Daoy (cell line): ENCODE data around the gene NEDD4. TPM values are rescaled to one million over a fixed set of nuclear protein-coding genes. Genes with fewer than 3 reads are reported as not detected.
"Not testable (repeated sequence)": the region's sequence is repeated elsewhere in the genome, so short reads cannot be mapped to it uniquely, and the experiment has no call there.

Experiments used
- DNase-seq: peaks from one replicate; pipeline ENCODE4 v3.0.0-alpha.2; 2015; ENCODE audit warnings: low read depth
- total RNA-seq: library from RNA; depleted of rRNA; stranded (reverse); fragments of >200 nt; shearing (Covaris generic); gene quantifications from 2 replicates; pipeline ENCODE4 v1.2.3, GENCODE V29; 2014

The NEDD4 gene
- total RNA-seq, 1 experiment from 2014 or later = 27.9 TPM

DNA sequence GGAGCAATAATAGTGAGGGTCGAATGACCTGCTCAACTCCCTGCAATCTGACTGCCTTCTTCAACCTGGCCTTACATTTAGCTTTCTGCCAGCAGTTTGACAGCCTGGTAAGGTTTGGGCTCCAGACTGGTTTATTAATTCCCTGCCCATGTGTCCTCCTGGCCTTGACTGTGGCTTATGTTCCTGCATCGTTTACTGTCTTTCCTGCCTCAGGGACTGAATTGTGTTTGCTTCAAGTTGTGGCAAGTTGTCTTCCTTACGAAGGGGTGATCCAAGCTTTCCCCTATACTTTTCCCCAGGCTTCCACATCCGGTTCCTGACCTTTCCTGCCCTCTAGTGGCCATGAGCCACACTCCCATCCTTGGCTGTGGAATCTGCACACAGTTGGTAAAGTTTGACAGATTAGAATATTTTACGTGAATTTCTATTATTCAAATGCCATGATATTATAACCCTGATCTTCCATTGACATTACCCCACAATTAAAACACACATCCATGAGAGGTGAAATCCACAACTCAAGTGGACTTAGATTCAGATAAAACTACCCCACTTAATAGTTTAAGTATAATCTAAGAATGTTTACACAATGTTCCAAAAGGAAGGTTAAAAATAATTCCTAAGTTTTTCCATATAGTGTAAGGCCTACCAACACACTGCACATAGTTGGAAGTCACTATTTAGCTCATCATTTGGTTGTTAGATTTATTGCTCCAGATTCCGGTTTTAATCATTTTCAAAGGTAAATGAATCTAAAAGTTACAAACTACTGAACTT lies 95.7 kb downstream of the NEDD4 start:
- DNase-seq = peak; percentile 58

DNA sequence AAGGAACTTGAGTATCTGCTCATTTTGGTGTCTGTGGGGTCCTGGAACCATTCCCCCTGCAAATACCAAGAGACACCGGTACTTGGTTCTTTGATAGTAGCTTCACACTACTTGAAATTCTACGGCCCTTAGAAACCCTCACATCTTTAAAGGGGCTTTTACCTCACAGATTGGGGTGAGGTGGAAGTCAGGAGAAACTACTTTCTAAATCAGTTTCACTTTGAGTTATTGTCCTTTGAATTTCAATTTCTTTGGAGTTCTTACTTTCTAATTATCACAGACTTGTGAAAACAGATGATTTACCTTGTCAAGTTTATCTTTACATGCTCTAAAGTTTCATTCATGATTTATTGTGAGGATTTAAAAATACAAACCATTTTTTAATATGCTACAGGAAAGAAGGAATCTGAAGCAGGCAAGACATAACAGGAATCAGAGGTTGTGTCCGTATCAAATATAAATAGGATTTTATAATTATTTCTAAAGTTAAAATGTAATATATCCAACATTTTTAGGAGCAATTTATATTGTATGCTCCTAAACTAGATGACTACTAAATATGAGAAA lies 98.9 kb downstream of the NEDD4 start:
- no peak for DNase-seq

DNA sequence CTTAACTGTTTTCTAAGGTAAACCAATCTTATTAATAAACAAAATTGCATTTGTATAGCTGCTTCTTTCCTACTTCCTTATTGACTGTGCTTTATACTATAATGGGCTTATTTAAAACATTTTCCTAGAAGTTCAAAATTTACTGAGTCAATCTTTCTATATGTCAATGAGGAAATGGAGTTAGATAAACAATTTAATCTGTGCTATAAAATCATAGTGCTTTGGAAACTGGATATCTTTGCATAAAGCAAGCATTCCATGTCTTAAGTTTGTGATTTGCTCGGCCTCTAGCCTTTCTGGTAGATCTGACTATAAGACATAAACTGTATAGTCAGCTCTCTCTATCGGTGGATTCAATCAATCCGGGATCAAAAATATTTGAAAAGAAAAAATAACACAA lies 99.6 kb downstream of the NEDD4 start:
- no peak for DNase-seq

DNA sequence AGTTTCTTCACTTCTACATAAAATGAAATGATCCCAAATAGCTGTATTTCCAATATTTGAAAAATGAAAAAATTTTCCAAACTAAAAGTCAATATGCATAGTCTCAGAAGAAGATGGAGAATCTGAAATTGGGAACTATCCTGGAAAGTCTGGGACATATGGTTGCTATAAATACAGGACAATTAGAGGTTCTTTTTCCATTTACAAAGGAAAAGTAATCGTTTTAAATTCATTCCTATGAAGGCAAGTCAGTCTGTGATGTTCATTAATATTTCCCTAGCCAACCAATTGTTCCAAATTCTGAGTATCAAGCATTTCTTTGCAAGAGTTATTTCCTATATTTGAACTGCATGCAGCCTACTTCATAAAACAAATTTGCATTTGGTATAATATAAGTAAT lies 102.2 kb downstream of the NEDD4 start:
- DNase-seq = no peak

DNA sequence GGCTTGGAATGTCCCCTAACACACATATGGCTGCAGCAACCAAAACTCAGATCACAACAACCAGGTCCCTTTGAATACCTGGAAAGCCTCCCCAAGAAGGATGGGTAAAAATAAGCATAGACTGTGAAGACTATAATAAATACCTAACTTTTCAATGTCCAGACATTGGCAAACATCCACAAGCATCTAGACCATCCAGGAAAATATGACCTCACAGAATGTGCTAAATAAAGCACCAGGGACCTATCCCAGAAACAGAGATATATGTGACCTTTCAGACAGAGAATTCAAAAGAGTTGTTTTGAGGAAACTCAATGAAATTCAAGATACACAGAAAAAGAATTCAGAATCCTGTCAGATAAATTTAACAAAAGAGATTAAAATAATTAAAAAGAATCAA lies 109.2 kb downstream of the NEDD4 start:
- no peak for DNase-seq

DNA sequence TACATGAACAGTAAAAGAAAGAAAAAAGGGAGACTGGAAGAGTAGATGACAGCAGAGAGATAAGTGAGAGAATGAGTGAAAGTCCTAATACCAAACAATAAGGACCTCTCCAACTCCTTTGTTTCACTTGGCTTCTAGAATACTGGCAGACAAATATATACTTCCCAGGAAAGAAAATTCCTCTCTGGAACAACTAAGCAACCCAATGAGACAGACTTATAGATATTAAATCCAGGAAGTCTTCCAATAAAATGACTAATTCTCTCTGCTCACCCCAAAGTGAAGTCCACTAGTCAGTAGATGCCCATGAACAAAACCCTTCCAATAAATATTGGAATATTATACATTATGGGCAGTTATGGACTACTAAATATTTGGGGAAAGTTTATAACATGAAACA lies 114.2 kb downstream of the NEDD4 start:
- no peak for DNase-seq

DNA sequence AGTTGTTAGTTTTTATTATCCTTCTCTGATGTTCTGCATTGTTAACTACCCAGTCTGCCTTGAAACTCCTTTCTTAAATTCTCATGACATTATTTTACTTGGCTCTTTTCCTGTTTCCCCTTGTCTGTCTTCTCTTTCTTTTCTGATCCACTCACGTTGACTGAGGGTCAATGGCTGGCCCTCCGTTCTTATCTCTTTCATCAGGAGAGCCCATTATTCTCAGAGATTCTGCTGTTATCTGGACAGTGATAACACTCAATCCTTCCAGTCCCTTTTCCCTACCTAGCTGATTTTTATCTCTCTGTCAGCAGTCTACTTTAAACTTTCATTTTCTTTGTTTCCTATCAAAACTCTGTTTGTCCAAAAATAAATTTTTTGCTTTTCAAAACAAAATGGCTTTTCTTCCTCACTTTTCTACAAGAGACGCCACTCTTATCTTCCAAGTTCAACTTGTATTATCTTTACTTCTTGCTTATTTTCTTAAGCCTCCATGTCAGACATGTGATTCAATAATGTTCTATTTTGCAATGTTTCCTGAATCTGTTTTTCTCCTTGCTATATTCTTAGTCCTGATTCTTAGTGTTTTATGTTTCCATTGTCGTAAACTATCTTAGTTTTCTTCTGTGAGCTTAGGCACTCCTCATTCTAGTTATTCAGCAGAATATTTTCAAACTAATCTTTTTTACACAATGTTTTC lies 120.2 kb downstream of the NEDD4 start:
- no peak for DNase-seq

DNA sequence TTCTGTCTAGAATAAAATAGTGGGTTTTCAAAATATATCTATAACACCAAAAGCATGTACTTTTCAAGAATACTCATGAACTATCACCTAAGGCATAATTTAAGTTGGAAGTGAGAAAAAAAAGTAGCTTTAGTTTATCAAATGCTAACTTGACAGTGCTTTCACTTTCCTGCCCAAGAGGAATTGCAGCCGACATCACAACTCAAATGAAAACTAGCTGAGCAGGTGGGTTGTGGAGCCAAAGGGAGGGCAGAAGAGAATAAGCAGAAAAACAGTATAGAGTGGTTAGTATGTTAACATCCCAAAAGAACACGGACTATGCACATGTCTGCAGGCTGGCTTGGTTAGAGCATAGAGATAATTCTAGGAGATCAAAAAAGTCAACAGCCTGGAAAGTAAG lies 120.9 kb downstream of the NEDD4 start:
- DNase-seq = no peak

DNA sequence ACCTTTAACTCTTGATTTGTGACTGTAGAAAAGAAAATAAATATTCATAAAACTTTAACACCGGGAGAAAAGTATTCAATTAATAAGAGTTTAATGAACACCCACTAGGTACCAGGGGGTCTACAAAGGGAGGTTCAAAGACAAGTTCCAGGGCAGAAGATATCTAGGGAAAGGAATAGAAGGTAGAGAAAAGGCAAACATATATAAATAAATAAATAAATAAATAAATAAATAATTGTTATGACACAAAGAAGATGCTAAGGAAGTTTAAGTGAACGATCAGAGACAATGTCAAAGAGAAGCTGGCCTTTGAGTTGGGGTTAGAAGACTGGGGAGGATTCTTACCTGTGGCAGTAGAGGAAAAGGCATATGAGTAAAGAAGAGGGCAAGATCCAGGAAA lies 123.8 kb downstream of the NEDD4 start:
- no peak for DNase-seq

DNA sequence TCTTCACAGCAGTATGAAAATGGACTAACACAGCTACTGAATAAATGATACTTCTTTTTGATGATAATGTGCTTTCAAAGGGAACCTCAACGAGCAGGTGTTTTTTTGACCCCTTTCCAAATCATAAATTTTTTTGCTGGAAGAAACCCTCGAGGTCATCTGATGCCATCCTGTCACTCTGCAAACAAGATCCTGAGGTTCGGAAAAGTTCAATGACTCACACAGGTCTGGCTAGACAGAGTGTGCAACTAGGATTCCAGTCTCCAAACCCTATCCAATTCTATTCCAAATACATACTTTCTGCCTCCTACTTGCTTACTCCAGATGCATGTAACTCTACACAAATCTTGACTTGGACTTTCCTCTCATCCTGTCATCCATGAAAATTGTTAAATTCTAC lies 124.7 kb downstream of the NEDD4 start:
- DNase-seq = no peak

DNA sequence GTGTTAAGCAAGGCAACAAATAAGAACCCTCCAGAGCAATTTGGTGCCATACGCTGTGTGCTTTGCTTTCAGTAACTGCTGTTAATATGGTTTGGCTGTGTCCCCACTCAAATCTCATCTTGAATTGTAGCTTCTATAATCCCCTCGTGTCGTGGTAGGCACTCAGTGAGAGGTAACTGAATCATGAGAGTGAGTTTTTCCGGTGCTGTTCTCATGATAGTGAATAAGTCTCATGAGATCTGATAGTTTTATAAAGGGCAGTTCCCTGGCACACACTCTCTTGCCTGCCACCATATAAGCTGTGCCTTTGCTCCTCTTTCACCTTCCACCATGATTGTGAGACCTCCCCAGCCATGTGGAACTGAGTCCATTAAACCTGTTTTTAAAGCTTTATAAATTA lies 125.1 kb downstream of the NEDD4 start:
- not testable (repeated sequence) for DNase-seq

DNA sequence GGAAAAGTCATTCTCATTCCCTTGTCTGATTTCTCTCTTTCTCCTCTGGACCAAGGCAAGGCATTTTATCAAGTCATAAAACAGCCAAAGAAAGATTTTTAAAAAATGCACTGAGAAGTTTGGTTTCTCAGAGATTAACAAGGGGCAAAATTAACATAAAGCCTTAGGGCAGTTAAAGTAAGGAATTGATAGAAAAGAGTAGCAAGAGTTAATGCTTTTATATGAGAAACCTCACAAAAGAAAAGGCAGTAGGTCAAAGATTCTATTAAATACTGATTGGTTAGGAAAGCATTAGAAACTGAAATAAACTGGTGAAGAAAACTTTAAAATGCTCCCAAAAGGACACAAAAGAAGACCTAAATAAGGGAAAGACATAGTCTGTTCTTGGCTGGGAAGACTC lies 129.5 kb downstream of the NEDD4 start:
- DNase-seq = no peak

DNA sequence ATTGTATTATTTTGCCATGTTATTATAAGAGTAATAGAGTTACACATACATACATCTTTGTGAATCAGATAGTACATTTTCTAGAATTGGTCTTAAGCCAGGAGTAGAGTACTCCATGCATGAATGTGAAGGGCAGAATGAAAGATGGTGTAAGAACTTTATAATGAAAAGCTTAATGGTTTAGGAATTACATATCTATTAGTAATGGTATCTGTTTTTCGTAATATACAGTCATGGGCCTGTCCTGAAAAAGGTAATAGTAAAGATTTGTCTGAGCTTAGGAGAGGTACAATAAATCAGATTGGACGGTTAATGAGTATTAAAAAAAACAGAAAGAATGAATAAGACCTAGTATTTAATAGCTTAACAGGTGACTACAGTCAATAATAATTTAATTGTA lies 132.3 kb downstream of the NEDD4 start:
- no peak for DNase-seq

DNA sequence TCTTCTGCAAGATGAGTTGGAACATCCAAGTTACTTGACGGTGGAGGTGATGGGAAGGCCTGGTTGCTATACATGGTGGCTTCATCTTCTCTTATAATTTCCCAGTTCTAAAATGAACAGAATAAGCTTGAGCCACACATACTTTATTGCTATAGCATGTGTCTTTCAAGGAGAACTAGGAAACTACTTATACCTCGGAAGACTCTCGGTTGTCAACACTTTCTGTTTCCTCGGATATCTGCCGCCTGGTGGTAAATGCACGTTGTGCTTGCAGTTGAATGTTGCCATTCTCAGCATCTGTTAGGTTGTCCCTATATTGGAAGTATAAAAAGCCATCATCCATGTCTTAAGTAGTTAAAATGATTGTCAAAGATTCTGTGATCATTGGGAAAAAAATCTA lies 132.9 kb downstream of the NEDD4 start:
- no peak for DNase-seq

DNA sequence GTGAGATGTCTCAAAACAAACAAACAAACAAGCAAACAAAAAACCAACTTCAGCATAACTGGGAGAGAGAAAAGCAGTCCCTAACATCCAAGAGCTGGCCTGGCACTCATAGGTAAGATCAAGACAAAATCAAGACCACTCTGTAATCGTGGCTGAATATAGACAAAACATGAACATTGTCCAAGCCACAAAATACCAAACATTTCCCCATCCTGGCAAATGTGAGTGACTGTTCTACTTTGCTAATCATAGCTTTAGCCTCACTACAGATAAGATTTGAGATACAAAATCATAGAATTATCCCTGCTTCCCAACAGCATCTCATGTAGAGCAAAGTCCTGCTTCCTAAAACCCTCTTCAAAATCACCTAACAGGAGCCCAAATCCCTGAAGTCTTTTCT lies 133.7 kb downstream of the NEDD4 start:
- no peak for DNase-seq

DNA sequence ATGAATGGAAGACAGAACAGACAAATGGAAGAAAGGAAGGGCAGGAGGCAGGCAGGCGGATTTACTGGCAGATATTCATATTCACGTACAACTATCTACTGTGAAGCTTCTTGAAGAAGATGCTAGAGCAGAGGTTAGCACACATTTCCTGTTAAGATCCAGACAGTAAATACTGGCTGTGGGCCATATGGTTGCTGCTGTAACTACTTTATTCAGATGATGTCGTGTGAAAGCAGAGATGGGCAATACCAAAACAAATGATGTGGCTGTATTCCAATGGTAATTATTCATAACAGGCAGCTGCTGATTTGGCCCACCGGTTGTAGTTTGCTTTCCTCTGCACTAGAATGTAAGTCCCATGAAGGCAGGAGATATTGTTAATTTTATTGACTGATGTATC lies 134.8 kb downstream of the NEDD4 start:
- DNase-seq = peak; percentile 3

DNA sequence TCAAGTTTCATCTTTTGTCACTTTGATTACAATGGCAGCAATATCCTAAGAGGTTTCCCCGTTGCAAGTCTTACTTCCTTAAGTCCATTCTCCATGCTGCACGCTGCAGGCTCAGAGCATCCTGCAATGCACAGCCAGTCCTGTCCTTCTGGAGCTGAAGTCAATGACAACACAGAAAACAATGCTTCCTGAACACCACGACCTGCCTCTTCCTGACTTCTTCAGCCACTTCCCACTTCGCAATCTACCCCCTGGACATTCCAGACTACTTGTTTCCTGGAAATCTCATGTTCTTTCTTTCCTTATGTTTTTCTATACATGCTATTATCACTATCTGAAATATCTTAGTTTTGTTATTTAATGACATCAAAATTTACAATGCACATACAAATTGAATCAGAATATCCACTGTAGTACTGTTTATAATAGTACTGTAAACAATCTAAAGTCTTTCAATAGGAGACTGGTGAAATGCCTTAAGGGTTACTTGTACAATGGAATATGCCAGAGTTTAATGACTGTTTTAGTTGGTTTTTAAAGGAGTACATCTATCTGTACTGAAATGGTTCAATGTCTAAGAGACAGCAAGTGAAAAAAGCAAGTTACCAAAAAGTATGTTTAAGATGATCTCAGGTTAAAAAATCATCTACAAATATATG lies 136.8 kb downstream of the NEDD4 start:
- no peak for DNase-seq

DNA sequence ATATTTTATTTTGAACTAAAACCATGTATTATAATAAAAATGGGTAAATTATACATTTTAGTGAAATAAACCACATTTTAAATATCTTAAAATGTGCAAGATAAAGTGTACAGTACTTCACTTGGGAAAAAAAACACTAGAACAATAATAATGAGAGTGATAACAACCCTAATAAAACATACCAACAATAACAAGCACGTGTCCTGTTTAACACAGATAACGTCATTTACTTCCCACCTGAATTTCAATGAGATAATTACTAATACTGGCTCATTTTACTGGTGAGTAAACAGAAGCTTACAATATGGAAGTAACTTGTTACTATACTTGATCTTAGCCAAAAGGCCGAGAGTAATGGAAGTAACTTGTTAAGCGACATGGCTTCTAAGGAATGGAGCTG lies 140.3 kb downstream of the NEDD4 start:
- DNase-seq = no peak

DNA sequence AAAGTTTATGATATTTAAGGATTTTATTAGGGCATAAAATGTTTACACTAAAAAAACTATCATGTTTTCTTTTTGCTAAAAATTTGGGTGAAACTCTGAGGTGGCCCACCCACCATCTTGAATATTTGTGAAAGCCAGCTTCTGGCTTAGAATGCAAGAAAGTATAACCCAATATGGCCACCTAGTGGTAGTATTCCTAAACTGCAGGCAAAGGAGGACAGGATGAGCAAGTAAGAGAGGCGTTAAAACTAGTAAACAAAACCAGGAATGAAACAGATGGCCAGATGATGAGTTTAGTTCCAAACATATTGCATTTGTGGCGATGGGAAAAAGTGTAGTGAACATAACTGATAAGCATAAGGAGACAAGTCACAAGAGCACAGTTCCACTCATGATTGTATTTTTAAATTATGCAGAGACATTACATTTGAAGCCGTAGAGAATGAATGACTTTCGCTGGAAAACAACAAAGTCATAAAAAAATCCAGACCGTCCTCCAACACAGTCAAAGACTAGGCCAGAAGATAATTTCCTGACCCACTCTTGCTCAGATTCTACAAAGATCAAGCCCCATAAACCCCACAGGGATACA lies 147.2 kb downstream of the NEDD4 start:
- peak; percentile 64 for DNase-seq

DNA sequence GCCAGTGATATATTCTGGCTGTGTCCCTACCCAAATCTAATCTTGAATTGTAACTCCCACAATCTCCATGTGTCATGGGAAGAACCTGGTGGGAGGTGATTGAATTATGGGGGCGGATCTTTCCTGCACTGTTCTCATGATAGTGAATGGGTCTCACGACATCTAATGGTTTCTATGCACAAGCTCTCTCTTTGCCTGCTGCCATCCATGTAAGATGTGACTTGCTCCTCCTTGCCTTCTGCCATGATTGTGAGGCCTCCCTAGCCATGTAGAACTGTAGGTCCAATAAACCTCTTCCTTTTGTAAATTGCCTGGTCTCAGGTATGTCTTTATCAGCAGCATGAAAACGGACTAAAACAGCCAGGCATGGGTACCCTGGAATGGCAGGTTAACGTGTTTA lies 150.5 kb downstream of the NEDD4 start:
- not testable (repeated sequence) for DNase-seq

DNA sequence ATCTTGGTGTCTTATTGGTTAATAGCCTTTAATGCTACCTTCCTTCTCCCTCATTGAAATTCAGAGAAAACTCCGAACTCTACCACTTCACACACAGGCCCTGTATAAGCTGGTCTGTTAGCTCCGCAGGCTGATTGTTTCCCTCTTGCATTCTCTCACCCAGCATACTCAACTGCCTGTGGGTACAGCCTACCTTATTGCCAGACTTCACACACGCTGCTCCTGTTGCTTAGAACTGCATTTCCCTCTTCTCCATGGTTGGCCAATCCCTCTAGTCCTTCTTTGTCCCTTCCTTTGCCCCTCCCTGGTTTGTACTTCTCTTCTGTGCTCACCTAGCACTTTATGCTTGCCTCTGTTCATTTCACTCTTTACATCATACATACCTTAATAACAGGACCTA lies 157.5 kb downstream of the NEDD4 start:
- DNase-seq = no peak

DNA sequence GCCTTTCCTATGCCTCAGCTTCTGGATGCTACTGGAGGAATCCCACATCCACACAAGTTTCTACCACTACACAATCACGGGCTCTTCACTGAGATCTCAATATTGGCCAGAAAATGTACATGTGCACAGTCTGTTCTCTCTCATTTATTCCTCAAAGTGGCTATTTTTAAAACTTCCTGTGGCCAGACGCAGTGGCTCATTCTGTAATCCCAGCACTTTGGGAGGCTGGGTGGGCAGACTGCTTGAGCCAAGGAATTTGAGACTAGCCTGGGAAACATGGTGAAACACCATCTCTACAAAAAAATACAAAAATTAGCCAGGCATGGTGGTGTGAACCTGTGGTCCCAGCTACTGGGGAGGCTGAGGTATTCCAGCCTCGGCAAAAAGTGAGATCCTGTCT lies 159.1 kb downstream of the NEDD4 start:
- DNase-seq = no peak
